CD4-positive, alpha-beta T cell treated with Interleukin-6 for 4 hours (primary cell): ENCODE results near the gene MTRFR.
A peak's percentile ranks its signal among the peaks of the same experiment; 100 is the strongest.
"Not testable (repeated sequence)": the region's sequence is repeated elsewhere in the genome, so short reads cannot be mapped to it uniquely, and the experiment has no call there.

Experiments used
- DNase-seq: peaks from one replicate; pipeline ENCODE4 v3.0.0-alpha.2; 2020; ENCODE audit warnings: mixed read lengths

Gene MTRFR

GRCh38 chr12:123232807-123233504 lies at the start of gene MTRFR, which contains the start of gene MPHOSPH9:
TSS of gene MTRFR (plus strand) at chr12:123233436. CDS start at chr12:123253675, 20,239 bp downstream.
TSS of gene MPHOSPH9 (minus strand) at chr12:123233141. CDS start at chr12:123230364, 2,777 bp downstream.
- peak; percentile 99 for DNase-seq

- DNase-seq: no peak
Observed at GRCh38 chr12:123187637-123188036, 45.6 kb upstream of the MTRFR start.

GRCh38 chr12:123199936-123200335 lies 33.3 kb upstream of the MTRFR start:
- DNase-seq: no peak

GRCh38 chr12:123200414-123200813 lies 32.8 kb upstream of the MTRFR start:
- peak; percentile 37 for DNase-seq

GRCh38 chr12:123206794-123207193 lies 26.4 kb upstream of the MTRFR start:
- DNase-seq: not testable (repeated sequence)

- not testable (repeated sequence) for DNase-seq
Observed at GRCh38 chr12:123207815-123208214, 25.4 kb upstream of the MTRFR start.

GRCh38 chr12:123223241-123223668 lies 10.0 kb upstream of the MTRFR start:
- DNase-seq: peak; percentile 61

- DNase-seq: no peak
Observed at GRCh38 chr12:123225443-123225842, 7.8 kb upstream of the MTRFR start.

- DNase-seq: no peak
Observed at GRCh38 chr12:123227581-123228258, 5.5 kb upstream of the MTRFR start.

GRCh38 chr12:123229051-123229450 lies 4.2 kb upstream of the MTRFR start:
- DNase-seq: no peak

GRCh38 chr12:123231931-123232330 lies 1.3 kb upstream of the MTRFR start:
- no peak for DNase-seq

- DNase-seq: no peak
Observed at GRCh38 chr12:123232472-123232806, 797 bp upstream of the MTRFR start.

GRCh38 chr12:123233505-123234308 lies 471 bp downstream of the MTRFR start:
- no peak for DNase-seq

- peak; percentile 81 for DNase-seq
Observed at GRCh38 chr12:123237646-123238329, 4.6 kb downstream of the MTRFR start.

GRCh38 chr12:123238330-123238682 lies 5.1 kb downstream of the MTRFR start:
- DNase-seq: no peak

- no peak for DNase-seq
Observed at GRCh38 chr12:123238961-123239360, 5.7 kb downstream of the MTRFR start.

GRCh38 chr12:123242116-123242904 lies 9.1 kb downstream of the MTRFR start:
- peak; percentile 42 for DNase-seq

- DNase-seq: no peak
Observed at GRCh38 chr12:123243671-123244262, 10.5 kb downstream of the MTRFR start.

GRCh38 chr12:123245678-123246077 lies 12.4 kb downstream of the MTRFR start:
- no peak for DNase-seq

- DNase-seq: not testable (repeated sequence)
Observed at GRCh38 chr12:123248129-123248528, 14.9 kb downstream of the MTRFR start.

GRCh38 chr12:123248996-123249741 lies 15.9 kb downstream of the MTRFR start:
- DNase-seq: not testable (repeated sequence)
